ENCODE measurements around the gene GPRC5D. TPM values are rescaled to one million over a fixed set of nuclear protein-coding genes. Genes with fewer than 3 reads are reported as not detected.

GPRC5D gene
- total RNA-seq, 1 donor from 2014 or later = not detected

DNA sequence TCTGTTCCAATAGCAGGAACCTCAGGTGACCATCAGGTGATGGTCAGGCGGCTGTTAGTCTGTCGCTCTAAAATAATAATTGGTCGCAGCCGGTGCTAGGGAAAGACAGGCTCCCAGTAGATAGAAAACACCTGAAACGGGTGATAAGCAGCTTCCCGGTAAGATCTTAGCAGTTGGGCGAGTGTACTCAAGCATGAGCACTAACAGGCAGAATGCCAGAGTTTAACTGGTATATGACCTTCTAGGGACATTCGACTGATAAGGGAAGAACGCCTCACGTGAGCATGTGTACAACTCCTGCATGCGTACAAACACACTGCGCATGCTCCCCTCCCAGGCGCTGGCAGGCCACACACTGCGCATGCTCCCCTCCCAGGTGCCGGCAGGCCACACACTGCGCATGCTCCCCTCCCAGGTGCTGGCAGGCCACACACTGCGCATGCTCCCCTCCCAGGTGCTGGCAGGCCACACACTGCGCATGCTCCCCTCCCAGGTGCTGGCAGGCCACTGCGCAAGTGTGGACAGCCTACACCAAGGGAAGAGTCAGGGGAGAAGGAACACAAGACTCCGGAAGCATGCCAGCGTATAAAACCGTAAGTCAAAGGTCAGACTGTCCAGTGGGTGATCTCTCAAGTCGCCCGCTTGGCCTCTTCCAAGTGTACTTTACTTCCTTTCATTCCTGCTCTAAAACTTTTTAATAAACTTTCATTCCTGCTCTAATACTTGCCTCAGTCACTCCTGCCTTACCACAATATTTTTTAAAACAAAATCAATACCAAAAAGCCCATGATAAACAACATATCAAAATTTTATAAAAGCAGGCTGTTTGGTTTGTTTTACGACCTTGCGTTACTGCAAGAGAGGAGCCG, 24.5 kb downstream of the GPRC5D start:
- DNase-seq (ENCODE audit: low read depth) = no peak
- peak overlapping the region; percentile 48 for H3K4me3 ChIP-seq (ENCODE audit: low read depth, low read length)
- TF ChIP-seq, protein P1, sequence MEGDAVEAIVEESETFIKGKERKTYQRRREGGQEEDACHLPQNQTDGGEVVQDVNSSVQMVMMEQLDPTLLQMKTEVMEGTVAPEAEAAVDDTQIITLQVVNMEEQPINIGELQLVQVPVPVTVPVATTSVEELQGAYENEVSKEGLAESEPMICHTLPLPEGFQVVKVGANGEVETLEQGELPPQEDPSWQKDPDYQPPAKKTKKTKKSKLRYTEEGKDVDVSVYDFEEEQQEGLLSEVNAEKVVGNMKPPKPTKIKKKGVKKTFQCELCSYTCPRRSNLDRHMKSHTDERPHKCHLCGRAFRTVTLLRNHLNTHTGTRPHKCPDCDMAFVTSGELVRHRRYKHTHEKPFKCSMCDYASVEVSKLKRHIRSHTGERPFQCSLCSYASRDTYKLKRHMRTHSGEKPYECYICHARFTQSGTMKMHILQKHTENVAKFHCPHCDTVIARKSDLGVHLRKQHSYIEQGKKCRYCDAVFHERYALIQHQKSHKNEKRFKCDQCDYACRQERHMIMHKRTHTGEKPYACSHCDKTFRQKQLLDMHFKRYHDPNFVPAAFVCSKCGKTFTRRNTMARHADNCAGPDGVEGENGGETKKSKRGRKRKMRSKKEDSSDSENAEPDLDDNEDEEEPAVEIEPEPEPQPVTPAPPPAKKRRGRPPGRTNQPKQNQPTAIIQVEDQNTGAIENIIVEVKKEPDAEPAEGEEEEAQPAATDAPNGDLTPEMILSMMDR (conservative IDR thresholded peaks at IDR 0.05; ENCODE audit: low read depth, low read length) = no peak

DNA sequence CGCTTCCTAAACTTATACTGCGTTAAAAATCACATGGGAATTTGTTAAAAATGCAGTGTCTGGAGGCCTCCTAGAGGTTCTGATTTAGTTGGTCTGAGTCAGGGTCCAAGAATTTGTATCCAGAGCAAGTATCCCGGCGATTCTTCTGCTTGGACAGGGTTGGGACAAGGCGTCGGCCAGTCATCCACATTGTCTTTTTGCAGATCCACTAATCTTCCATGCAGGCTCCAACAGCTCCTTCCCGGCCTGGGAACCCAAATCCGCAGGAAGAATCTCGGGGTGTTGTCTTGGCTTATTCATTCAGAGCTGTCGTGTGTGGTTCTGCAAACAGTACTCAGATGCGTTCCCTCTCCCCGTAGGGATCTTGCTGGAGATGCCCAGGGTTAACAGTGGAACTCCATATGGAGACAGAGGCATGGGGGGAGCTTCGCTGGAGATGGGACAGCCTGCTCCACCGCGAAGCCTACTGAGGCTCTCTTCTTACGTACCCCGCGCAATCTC, 25.3 kb downstream of the GPRC5D start:
- no peak for DNase-seq (ENCODE audit: low read depth)
- TF ChIP-seq, protein P1 (conservative IDR thresholded peaks at IDR 0.05; ENCODE audit: low read depth, low read length) = no peak
- no peak overlapping the region for H3K4me3 ChIP-seq (ENCODE audit: low read depth, low read length)

GRCh38 chr12:12925388-12925787, 26.6 kb downstream of the GPRC5D start:
- DNase-seq (ENCODE audit: low read depth) = no peak
- TF ChIP-seq, protein P1 (conservative IDR thresholded peaks at IDR 0.05; ENCODE audit: low read depth, low read length) = no peak
- H3K4me3 ChIP-seq (ENCODE audit: low read depth, low read length) = no peak overlapping the region

GRCh38 chr12:12924169-12924568, 27.8 kb downstream of the GPRC5D start:
- TF ChIP-seq, protein P1 (conservative IDR thresholded peaks at IDR 0.05; ENCODE audit: low read depth, low read length) = no peak
- DNase-seq (ENCODE audit: low read depth) = no peak
- H3K4me3 ChIP-seq (ENCODE audit: low read depth, low read length) = no peak overlapping the region

GRCh38 chr12:12922978-12923377, 29.0 kb downstream of the GPRC5D start:
- no peak overlapping the region for H3K4me3 ChIP-seq (ENCODE audit: low read depth, low read length)
- no peak for DNase-seq (ENCODE audit: low read depth)
- TF ChIP-seq, protein P1 (conservative IDR thresholded peaks at IDR 0.05; ENCODE audit: low read depth, low read length) = no peak

DNA sequence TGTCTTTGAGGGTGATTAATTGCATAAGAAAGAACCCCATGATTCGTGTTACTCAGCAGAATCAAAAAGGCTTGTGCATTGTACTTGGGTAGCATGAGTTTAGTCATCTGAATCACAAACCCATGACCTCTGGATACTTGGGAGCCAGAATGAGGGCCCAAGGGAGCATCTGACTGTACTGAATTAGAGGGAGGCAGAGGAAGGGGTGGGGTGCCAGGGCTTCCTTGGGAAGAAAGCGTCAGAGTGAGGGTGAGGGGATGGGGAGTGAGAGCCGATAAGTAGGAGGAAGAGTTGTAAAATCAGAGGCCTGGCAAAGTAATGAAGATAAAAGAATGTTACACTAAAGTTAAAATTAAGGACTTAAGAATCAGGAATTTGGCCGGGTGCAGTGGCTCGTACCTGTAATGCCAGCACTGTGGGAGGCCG, 29.8 kb downstream of the GPRC5D start:
- no peak overlapping the region for H3K4me3 ChIP-seq (ENCODE audit: low read depth, low read length)
- DNase-seq (ENCODE audit: low read depth) = peak; percentile 78
- TF ChIP-seq, protein P1 (conservative IDR thresholded peaks at IDR 0.05; ENCODE audit: low read depth, low read length) = no peak
